Measurements from ENCODE around the gene FOXE1. TPM values are rescaled to one million over a fixed set of nuclear protein-coding genes. Genes with fewer than 3 reads are reported as not detected.

FOXE1 gene
- total RNA-seq, 1 experiment from 2014 or later: 0.82 TPM

DNA sequence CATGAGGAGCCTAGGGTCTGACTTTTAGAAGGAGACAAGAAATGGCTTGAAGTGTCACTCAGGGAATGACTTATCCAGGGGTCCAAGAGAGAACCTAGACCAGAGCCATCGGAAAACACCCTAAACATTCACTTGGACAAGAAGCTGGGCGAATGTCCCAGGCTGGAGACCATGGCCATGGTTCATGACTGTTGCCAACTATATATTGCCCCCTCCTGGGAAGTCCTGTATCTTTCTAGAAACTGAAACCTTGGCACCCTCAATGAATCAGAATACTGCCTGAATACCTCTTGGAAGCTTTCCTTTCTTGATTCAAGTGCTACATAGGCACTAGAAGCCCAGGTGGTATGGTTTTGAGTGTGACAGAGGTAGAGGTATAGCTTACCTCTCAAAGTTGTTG, 39.4 kb downstream of the FOXE1 start:
- DNase-seq (ENCODE audit: low read depth, low spot score) (no peak), ATAC-seq (no peak)
- intact Hi-C loops (cut with micrococcal nuclease; ENCODE audit: unreplicated experiment): no loop called here
- Histone ChIP-seq H3K9me3 (ENCODE audit: control insufficient read depth, insufficient read depth, low read depth, low read length) (no peaks in the 10 kb centered on the region), H3K4me3 (ENCODE audit: low read depth in 2 of 2, low read length in 2 of 2) (no peak overlapping the region), H3K36me3 (ENCODE audit: control insufficient read depth, insufficient read depth, low read length) (no peaks in the 10 kb centered on the region), H3K4me1 (ENCODE audit: control insufficient read depth, insufficient read depth, low read length) (no peaks in the 10 kb centered on the region), H3K27ac (ENCODE audit: low read length) (no peak overlapping the region), H3K27me3 (ENCODE audit: control insufficient read depth, insufficient read depth, low read length) (no peaks in the 10 kb centered on the region)
- no TSS peak for BruUV-seq (replicated peaks)
- in situ Hi-C loops (cut with HindIII; ENCODE audit: low pct_unique_long_range_greater_than_20kb, low sequenced_read_pairs): no loop called here
- POLR2A ChIA-PET: interaction anchor here (1.1 kb wide), 1 partner anchor 42 kb away, joined by 3 read pairs; no protein-coding TSS in a partner anchor
- CTCF ChIA-PET: no interaction called here
- TF ChIP-seq, protein P1, sequence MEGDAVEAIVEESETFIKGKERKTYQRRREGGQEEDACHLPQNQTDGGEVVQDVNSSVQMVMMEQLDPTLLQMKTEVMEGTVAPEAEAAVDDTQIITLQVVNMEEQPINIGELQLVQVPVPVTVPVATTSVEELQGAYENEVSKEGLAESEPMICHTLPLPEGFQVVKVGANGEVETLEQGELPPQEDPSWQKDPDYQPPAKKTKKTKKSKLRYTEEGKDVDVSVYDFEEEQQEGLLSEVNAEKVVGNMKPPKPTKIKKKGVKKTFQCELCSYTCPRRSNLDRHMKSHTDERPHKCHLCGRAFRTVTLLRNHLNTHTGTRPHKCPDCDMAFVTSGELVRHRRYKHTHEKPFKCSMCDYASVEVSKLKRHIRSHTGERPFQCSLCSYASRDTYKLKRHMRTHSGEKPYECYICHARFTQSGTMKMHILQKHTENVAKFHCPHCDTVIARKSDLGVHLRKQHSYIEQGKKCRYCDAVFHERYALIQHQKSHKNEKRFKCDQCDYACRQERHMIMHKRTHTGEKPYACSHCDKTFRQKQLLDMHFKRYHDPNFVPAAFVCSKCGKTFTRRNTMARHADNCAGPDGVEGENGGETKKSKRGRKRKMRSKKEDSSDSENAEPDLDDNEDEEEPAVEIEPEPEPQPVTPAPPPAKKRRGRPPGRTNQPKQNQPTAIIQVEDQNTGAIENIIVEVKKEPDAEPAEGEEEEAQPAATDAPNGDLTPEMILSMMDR (IDR thresholded peaks at IDR 0.05): 0 out of 2 replicates have a peak, but pooled peaks have one; percentile 8
- TF ChIP-seq, protein P2, sequence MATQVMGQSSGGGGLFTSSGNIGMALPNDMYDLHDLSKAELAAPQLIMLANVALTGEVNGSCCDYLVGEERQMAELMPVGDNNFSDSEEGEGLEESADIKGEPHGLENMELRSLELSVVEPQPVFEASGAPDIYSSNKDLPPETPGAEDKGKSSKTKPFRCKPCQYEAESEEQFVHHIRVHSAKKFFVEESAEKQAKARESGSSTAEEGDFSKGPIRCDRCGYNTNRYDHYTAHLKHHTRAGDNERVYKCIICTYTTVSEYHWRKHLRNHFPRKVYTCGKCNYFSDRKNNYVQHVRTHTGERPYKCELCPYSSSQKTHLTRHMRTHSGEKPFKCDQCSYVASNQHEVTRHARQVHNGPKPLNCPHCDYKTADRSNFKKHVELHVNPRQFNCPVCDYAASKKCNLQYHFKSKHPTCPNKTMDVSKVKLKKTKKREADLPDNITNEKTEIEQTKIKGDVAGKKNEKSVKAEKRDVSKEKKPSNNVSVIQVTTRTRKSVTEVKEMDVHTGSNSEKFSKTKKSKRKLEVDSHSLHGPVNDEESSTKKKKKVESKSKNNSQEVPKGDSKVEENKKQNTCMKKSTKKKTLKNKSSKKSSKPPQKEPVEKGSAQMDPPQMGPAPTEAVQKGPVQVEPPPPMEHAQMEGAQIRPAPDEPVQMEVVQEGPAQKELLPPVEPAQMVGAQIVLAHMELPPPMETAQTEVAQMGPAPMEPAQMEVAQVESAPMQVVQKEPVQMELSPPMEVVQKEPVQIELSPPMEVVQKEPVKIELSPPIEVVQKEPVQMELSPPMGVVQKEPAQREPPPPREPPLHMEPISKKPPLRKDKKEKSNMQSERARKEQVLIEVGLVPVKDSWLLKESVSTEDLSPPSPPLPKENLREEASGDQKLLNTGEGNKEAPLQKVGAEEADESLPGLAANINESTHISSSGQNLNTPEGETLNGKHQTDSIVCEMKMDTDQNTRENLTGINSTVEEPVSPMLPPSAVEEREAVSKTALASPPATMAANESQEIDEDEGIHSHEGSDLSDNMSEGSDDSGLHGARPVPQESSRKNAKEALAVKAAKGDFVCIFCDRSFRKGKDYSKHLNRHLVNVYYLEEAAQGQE (IDR thresholded peaks at IDR 0.05; ENCODE audit: insufficient read depth in 1 of 2, low read depth in 2 of 2, low read length in 1 of 2): no peak
- no peak for TF ChIP-seq SIN3A (IDR thresholded peaks at IDR 0.05; ENCODE audit: borderline replicate concordance, insufficient read depth, low read depth, low read length)

DNA sequence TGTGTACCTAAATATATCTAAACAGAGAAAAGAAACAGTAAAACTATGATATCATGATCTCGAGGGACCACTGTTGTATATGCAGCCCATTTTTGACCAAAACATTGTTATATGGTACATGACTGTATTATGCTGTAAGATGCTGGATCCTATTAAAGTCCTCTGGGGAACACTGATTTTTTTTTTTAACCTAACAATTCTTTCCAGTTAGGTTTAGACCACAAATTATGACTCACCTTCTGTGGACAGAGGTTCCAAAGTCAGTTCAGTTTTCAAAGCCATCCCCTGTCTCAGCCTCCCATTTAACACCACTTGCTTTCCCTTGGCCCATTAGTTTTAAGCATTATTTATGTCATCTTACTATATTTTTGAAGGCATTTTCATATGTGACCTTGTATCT, 42.2 kb downstream of the FOXE1 start:
- H3K4me1 ChIP-seq (ENCODE audit: control insufficient read depth, insufficient read depth, low read length): no peaks in the 10 kb centered on the region
- intact Hi-C loops (cut with micrococcal nuclease; ENCODE audit: unreplicated experiment): no loop called here
- TF ChIP-seq TCF7L2 (IDR thresholded peaks at IDR 0.05; ENCODE audit: low read depth, low read length): no peak
- TF ChIP-seq, protein P2 (IDR thresholded peaks at IDR 0.05; ENCODE audit: insufficient read depth in 1 of 2, low read depth in 2 of 2, low read length in 1 of 2): no peak
- TF ChIP-seq POLR2AphosphoS5 (IDR thresholded peaks at IDR 0.05; ENCODE audit: low read depth, low read length): no peak
- TF ChIP-seq SIN3A (IDR thresholded peaks at IDR 0.05; ENCODE audit: borderline replicate concordance, insufficient read depth, low read depth, low read length): no peak
- TF ChIP-seq, protein P1 (IDR thresholded peaks at IDR 0.05): no peak
- in situ Hi-C loops (cut with HindIII; ENCODE audit: low pct_unique_long_range_greater_than_20kb, low sequenced_read_pairs): no loop called here
- no peaks in the 10 kb centered on the region for H3K27me3 ChIP-seq (ENCODE audit: control insufficient read depth, insufficient read depth, low read length)
- ChIA-PET CTCF (no interaction called here), POLR2A (no interaction called here)
- no peaks in the 10 kb centered on the region for H3K36me3 ChIP-seq (ENCODE audit: control insufficient read depth, insufficient read depth, low read length)
- no peak for ATAC-seq
- no peaks in the 10 kb centered on the region for H3K9me3 ChIP-seq (ENCODE audit: control insufficient read depth, insufficient read depth, low read depth, low read length)
- H3K27ac ChIP-seq (ENCODE audit: low read length): no peak overlapping the region
- BruUV-seq (replicated peaks): no TSS peak
- no peak overlapping the region for H3K4me3 ChIP-seq (ENCODE audit: low read depth in 2 of 2, low read length in 2 of 2)
- no peak for DNase-seq (ENCODE audit: low read depth, low spot score)
